ENCODE data around the gene COX7A2L.

DNA sequence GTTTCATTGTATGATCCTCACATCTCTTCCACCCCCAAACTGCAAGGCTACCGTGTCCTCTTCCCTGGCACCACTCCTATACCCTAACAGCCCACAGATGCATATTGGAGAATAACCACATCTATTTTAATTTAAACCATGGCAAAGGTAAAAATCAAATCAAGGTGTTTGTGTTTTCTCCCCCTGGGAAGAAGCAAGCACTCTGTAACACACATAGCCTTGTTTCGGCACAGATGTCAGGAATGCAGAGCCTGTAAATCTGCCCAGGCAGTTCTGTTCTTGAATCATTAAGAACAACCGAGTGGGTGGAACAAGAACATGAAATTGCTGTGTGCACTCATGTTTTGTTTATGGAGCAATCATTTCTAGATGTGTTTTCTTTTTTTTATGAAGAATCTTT lies 6.8 kb upstream of the COX7A2L start:
- no peak for TF ChIP-seq CHD1 (IDR thresholded peaks at IDR 0.05; ENCODE audit: low read depth, low read length)
- no peak for TF ChIP-seq GTF2F1 (IDR thresholded peaks at IDR 0.05; ENCODE audit: borderline replicate concordance, low read depth, low read length)
- TF ChIP-seq, protein P1, sequence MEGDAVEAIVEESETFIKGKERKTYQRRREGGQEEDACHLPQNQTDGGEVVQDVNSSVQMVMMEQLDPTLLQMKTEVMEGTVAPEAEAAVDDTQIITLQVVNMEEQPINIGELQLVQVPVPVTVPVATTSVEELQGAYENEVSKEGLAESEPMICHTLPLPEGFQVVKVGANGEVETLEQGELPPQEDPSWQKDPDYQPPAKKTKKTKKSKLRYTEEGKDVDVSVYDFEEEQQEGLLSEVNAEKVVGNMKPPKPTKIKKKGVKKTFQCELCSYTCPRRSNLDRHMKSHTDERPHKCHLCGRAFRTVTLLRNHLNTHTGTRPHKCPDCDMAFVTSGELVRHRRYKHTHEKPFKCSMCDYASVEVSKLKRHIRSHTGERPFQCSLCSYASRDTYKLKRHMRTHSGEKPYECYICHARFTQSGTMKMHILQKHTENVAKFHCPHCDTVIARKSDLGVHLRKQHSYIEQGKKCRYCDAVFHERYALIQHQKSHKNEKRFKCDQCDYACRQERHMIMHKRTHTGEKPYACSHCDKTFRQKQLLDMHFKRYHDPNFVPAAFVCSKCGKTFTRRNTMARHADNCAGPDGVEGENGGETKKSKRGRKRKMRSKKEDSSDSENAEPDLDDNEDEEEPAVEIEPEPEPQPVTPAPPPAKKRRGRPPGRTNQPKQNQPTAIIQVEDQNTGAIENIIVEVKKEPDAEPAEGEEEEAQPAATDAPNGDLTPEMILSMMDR (IDR thresholded peaks at IDR 0.05; ENCODE audit: control extremely low read depth in 1 of 3, insufficient read depth in 1 of 3, low read depth in 1 of 3, low read length in 3 of 3) = no peak
- no peak for TF ChIP-seq ZNF274 (IDR thresholded peaks at IDR 0.05; ENCODE audit: borderline replicate concordance, extremely low read depth, low read length)
- no peak for TF ChIP-seq CBX8 (IDR thresholded peaks at IDR 0.05; ENCODE audit: borderline replicate concordance, low read depth, low read length)
- TF ChIP-seq RAD21 (IDR thresholded peaks at IDR 0.05 in 1 of 2, conservative IDR thresholded peaks at IDR 0.05 in 1 of 2; ENCODE audit: low read depth in 2 of 2, low read length in 2 of 2) = no peak
- TF ChIP-seq SIN3A (conservative IDR thresholded peaks at IDR 0.05 in 1 of 2, IDR thresholded peaks at IDR 0.05 in 1 of 2; ENCODE audit: low read depth in 1 of 2, low read length in 2 of 2) = no peak
- TF ChIP-seq POLR2A (IDR thresholded peaks at IDR 0.05; ENCODE audit: control extremely low read depth in 1 of 2, low read depth in 2 of 2, low read length in 2 of 2) = no peak
- TF ChIP-seq, protein P2, sequence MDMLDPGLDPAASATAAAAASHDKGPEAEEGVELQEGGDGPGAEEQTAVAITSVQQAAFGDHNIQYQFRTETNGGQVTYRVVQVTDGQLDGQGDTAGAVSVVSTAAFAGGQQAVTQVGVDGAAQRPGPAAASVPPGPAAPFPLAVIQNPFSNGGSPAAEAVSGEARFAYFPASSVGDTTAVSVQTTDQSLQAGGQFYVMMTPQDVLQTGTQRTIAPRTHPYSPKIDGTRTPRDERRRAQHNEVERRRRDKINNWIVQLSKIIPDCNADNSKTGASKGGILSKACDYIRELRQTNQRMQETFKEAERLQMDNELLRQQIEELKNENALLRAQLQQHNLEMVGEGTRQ (IDR thresholded peaks at IDR 0.05; ENCODE audit: low read length) = no peak
- TF ChIP-seq EP300 (IDR thresholded peaks at IDR 0.05; ENCODE audit: borderline replicate concordance in 1 of 2, low read depth in 2 of 2, low read length in 2 of 2) = no peak

Measured in H1 (cell line).